ENCODE results near the gene UTP3.
"Not testable (repeated sequence)": the region's sequence is repeated elsewhere in the genome, so short reads cannot be mapped to it uniquely, and the experiment has no call there.

The UTP3 gene

GRCh38 chr4:70687821-70688794 is at the start of gene UTP3:
TSS of gene UTP3 (plus strand) at chr4:70688532. CDS start at chr4:70688678, 146 bp downstream.
- DNase-seq, result peak; percentile 84 to 100 (median 94)

GRCh38 chr4:70640192-70640591 is 48.1 kb upstream of the UTP3 start:
- no peak for DNase-seq

- DNase-seq, result not testable (repeated sequence)
Observed at GRCh38 chr4:70650741-70651140, 37.6 kb upstream of the UTP3 start.

- DNase-seq, result peak in 1 of 51 donors; percentile 1
Observed at GRCh38 chr4:70651864-70652506, 36.3 kb upstream of the UTP3 start.

GRCh38 chr4:70654605-70655011 is 33.7 kb upstream of the UTP3 start:
- no peak for DNase-seq

- DNase-seq, result no peak
Observed at GRCh38 chr4:70657326-70657725, 31.0 kb upstream of the UTP3 start.

GRCh38 chr4:70658418-70658817 is 29.9 kb upstream of the UTP3 start:
- no peak for DNase-seq

GRCh38 chr4:70660106-70660505 is 28.2 kb upstream of the UTP3 start:
- no peak for DNase-seq

GRCh38 chr4:70661309-70661922 is 26.9 kb upstream of the UTP3 start:
- not testable (repeated sequence) for DNase-seq

GRCh38 chr4:70666369-70666768 is 22.0 kb upstream of the UTP3 start, which contains the start of gene JCHAIN:
TSS of gene JCHAIN (minus strand) at chr4:70666508. CDS start at chr4:70666490, 18 bp downstream.
- no peak for DNase-seq

- no peak for DNase-seq
Observed at GRCh38 chr4:70667740-70668535, 20.4 kb upstream of the UTP3 start.

GRCh38 chr4:70670332-70671014 is 17.9 kb upstream of the UTP3 start:
- DNase-seq, result no peak

- no peak for DNase-seq
Observed at GRCh38 chr4:70671091-70671490, 17.2 kb upstream of the UTP3 start.

GRCh38 chr4:70674191-70674590 is 14.1 kb upstream of the UTP3 start:
- DNase-seq, result no peak

- no peak for DNase-seq
Observed at GRCh38 chr4:70674731-70675130, 13.6 kb upstream of the UTP3 start.

- no peak for DNase-seq
Observed at GRCh38 chr4:70676554-70677090, 11.7 kb upstream of the UTP3 start.

- DNase-seq, result no peak
Observed at GRCh38 chr4:70678383-70678999, 9.8 kb upstream of the UTP3 start.

GRCh38 chr4:70680934-70681333 is 7.4 kb upstream of the UTP3 start:
- no peak for DNase-seq

GRCh38 chr4:70681704-70682103 is 6.6 kb upstream of the UTP3 start:
- no peak for DNase-seq

- not testable (repeated sequence) for DNase-seq
Observed at GRCh38 chr4:70682142-70682541, 6.2 kb upstream of the UTP3 start.

Data from hypothalamus (tissue), 51 donors.